A673 (cell line): ENCODE results near the gene OR8A1. TPM values are rescaled to one million over a fixed set of nuclear protein-coding genes. Genes with fewer than 3 reads are reported as not detected.

Experiments
- Bru-seq: library from RNA; stranded (reverse); fragments of 400-500 nt; gene quantifications from one replicate; lab custom pipeline; 2021; lab: Mats Ljungman, UMichigan
- BruChase-seq, 2 experiments: library from RNA; stranded (reverse); fragments of 400-500 nt; gene quantifications; one replicate each; lab custom pipeline; 2021; lab: Mats Ljungman, UMichigan
- BruUV-seq: library from RNA; stranded (reverse); fragments of 400-500 nt; replicated peaks from 2 replicates; lab custom pipeline; 2021; lab: Mats Ljungman, UMichigan
- CTCF ChIA-PET: fragments of 300-600 bp; sonication (Branson Sonifier 250); formaldehyde crosslinking; loops from one replicate; lab custom pipeline; 2022; ENCODE audit warnings: antibody characterized with exemption; lab: Charles Lee
- POLR2A ChIA-PET: fragments of 300-600 bp; sonication (Branson Sonifier 250); formaldehyde crosslinking; loops from one replicate; lab custom pipeline; 2022; ENCODE audit warnings: antibody characterized with exemption; ENCODE audit not compliant: low non-redundant PET; lab: Charles Lee
- DNase-seq: peaks from one replicate; pipeline ENCODE4 v3.0.0-alpha.2; 2015; ENCODE audit warnings: low spot score
- H3K27ac ChIP-seq: fragments of 200-600 bp; sonication (generic); 2 replicates; pipeline ENCODE4 v1.5.1; 2016; ENCODE audit warnings: mixed run types, low read depth, mild to moderate bottlenecking, mixed read lengths, antibody characterized with exemption, low read length; ENCODE audit not compliant: poor library complexity, severe bottlenecking
- H3K27me3 ChIP-seq: fragments of 200-600 bp; sonication (generic); replicated peaks from 2 replicates; pipeline ENCODE4 v1.6.1; 2017; ENCODE audit warnings: mixed run types, low read depth, mild to moderate bottlenecking, mixed read lengths, antibody characterized with exemption, low read length; ENCODE audit not compliant: insufficient read depth, poor library complexity
- H3K36me3 ChIP-seq: fragments of 200-600 bp; sonication (generic); 2 replicates; pipeline ENCODE4 v1.6.1; 2016; ENCODE audit warnings: mixed run types, mild to moderate bottlenecking, mixed read lengths, antibody characterized with exemption, low read length; ENCODE audit not compliant: insufficient read depth, poor library complexity, severe bottlenecking
- H3K4me1 ChIP-seq: fragments of 200-600 bp; sonication (generic); 2 replicates; pipeline ENCODE4 v1.6.1; 2017; ENCODE audit warnings: mixed run types, mild to moderate bottlenecking, mixed read lengths, antibody characterized with exemption, low read length; ENCODE audit not compliant: insufficient read depth, poor library complexity, severe bottlenecking
- H3K4me3 ChIP-seq: fragments of 200-600 bp; sonication (generic); 2 replicates; pipeline ENCODE4 v1.5.1; 2016; ENCODE audit warnings: low read depth, mixed run types, mild to moderate bottlenecking, mixed read lengths, low read length; ENCODE audit not compliant: poor library complexity, severe bottlenecking
- H3K9me3 ChIP-seq: fragments of 200-600 bp; sonication (generic); 2 replicates; pipeline ENCODE4 v1.6.1; 2016; ENCODE audit warnings: mixed run types, low read depth, mild to moderate bottlenecking, mixed read lengths, antibody characterized with exemption, low read length; ENCODE audit not compliant: poor library complexity, severe bottlenecking
- EZH2 ChIP-seq: fragments of 200-600 bp; sonication (generic); IDR thresholded peaks from 2 replicates; pipeline ENCODE4 v1.6.1; 2017; ENCODE audit warnings: borderline replicate concordance, low read depth, mild to moderate bottlenecking, mixed read lengths, antibody characterized with exemption, low read length; ENCODE audit not compliant: poor library complexity, severe bottlenecking
- intact Hi-C: fragments of 100-400 bp; cut with micrococcal nuclease; formaldehyde crosslinking; loops from one replicate; pipeline ENCODE4 v1.10.0; 2022; ENCODE audit not compliant: unreplicated experiment
- long read RNA-seq: library from polyadenylated mRNA; stranded (forward); transcript quantifications from one replicate; pipeline ENCODE4 v2.0.0, GENCODE V29; 2022
- total RNA-seq: library from RNA; stranded (reverse); gene quantifications from 2 replicates; pipeline ENCODE4 v1.2.3, GENCODE V29; 2021
- TF ChIP-seq, protein P1 (sequence below): fragments of 300-800, 200-600 bp; sonication (generic); conservative IDR thresholded peaks from 2 replicates; pipeline ENCODE4 v1.5.1; 2017; ENCODE audit warnings: low read depth, mild to moderate bottlenecking, antibody characterized with exemption, low read length, moderate library complexity, mixed read lengths

The OR8A1 gene
- total RNA-seq, result not detected in 2 replicates
- Bru-seq, nascent RNA, result not detected
- BruChase-seq, experiment 1, labeled RNA remaining after a 2-hour chase, result not detected
- not detected for BruChase-seq, experiment 2, labeled RNA remaining after a 6-hour chase
- long read RNA-seq, result 0 reads

DNA sequence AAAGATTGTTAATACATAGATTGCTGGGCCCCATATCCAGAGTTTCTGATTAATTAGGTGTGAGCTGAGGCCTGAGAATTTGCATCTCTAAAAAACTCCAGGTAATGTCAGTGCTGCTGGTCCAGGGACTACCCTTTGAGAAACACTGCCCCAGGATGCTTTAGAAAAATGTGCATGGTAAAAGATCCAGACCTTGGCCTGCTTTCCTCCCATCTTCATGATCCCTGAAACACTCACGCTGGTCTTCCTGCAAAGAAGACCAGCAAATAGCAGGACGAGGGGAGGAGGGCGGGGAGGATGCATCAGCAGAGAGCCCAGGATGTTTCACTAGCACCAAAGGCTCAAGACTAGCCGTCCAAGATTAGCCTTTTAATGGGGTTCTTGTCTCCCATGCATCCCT lies at the start of gene OR8A1:
Gene OR8A1 (plus strand): TSS at position 301 of the 400 bp plus-strand sequence. CDS start 123 bp downstream, outside the sequence.
- no peaks in the 10 kb centered on the region for H3K36me3 ChIP-seq
- TF ChIP-seq, protein P1, sequence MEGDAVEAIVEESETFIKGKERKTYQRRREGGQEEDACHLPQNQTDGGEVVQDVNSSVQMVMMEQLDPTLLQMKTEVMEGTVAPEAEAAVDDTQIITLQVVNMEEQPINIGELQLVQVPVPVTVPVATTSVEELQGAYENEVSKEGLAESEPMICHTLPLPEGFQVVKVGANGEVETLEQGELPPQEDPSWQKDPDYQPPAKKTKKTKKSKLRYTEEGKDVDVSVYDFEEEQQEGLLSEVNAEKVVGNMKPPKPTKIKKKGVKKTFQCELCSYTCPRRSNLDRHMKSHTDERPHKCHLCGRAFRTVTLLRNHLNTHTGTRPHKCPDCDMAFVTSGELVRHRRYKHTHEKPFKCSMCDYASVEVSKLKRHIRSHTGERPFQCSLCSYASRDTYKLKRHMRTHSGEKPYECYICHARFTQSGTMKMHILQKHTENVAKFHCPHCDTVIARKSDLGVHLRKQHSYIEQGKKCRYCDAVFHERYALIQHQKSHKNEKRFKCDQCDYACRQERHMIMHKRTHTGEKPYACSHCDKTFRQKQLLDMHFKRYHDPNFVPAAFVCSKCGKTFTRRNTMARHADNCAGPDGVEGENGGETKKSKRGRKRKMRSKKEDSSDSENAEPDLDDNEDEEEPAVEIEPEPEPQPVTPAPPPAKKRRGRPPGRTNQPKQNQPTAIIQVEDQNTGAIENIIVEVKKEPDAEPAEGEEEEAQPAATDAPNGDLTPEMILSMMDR, result no peak
- intact Hi-C loops, result no loop called here
- no peaks in the 10 kb centered on the region for H3K27me3 ChIP-seq
- no peaks in the 10 kb centered on the region for H3K9me3 ChIP-seq
- no peak within 1 kb of the TSS for H3K4me3 ChIP-seq
- ChIA-PET CTCF (no interaction called here), POLR2A (no interaction called here)
- H3K4me1 ChIP-seq, result no peaks in the 10 kb centered on the region
- H3K27ac ChIP-seq, result no peak within 1 kb of the TSS
- BruUV-seq, result no TSS peak
- no peak for DNase-seq

- Histone ChIP-seq H3K9me3 (no peaks in the 10 kb centered on the region), H3K4me1 (peaks cover 7% of the 10 kb centered on the region), H3K4me3 (no peak overlapping the region), H3K27me3 (no peaks in the 10 kb centered on the region), H3K27ac (no peak overlapping the region), H3K36me3 (no peaks in the 10 kb centered on the region)
- POLR2A ChIA-PET, result no interaction called here
- CTCF ChIA-PET, result no interaction called here
- intact Hi-C loops, result no loop called here
- BruUV-seq, result no TSS peak
- DNase-seq, result no peak
- TF ChIP-seq, protein P1, result no peak
- TF ChIP-seq EZH2, result no peak
Measured at GRCh38 chr11:124520550-124520854, 49.3 kb upstream of the OR8A1 start.

GRCh38 chr11:124533626-124534025 lies 36.2 kb upstream of the OR8A1 start:
- no peaks in the 10 kb centered on the region for H3K4me1 ChIP-seq
- intact Hi-C loops, result no loop called here
- H3K27ac ChIP-seq, result no peak overlapping the region
- TF ChIP-seq EZH2, result no peak
- TF ChIP-seq, protein P1, result no peak
- DNase-seq, result no peak
- BruUV-seq, result no TSS peak
- peaks cover 3% of the 10 kb centered on the region for H3K9me3 ChIP-seq
- CTCF ChIA-PET, result no interaction called here
- H3K27me3 ChIP-seq, result no peaks in the 10 kb centered on the region
- H3K36me3 ChIP-seq, result no peaks in the 10 kb centered on the region
- H3K4me3 ChIP-seq, result no peak overlapping the region
- POLR2A ChIA-PET, result no interaction called here
